ENCODE measurements around the gene GPR84.
"Not testable (repeated sequence)": the region's sequence is repeated elsewhere in the genome, so short reads cannot be mapped to it uniquely, and the experiment has no call there.

GPR84 gene

GRCh38 chr12:54357506-54358190 lies 6.6 kb downstream of the GPR84 start:
- Histone ChIP-seq H3K9ac (ENCODE audit: low read depth, low read length) (no peak overlapping the region), H3K4me1 (ENCODE audit: control insufficient read depth, insufficient read depth, low read length) (peaks cover 40% of the 10 kb centered on the region), H3K36me3 (ENCODE audit: control insufficient read depth, insufficient read depth, low read length) (no peaks in the 10 kb centered on the region), H3K9me3 (ENCODE audit: control insufficient read depth, insufficient read depth, low read length) (no peaks in the 10 kb centered on the region), H3K27me3 (ENCODE audit: control insufficient read depth, insufficient read depth, low read length) (peaks cover under 1% of the 10 kb centered on the region), H3K4me3 (ENCODE audit: low read depth, low read length) (peak overlapping the region; percentile 96)

- Histone ChIP-seq H3K36me3 (ENCODE audit: control insufficient read depth, insufficient read depth, low read length) (no peaks in the 10 kb centered on the region), H3K27me3 (ENCODE audit: control insufficient read depth, insufficient read depth, low read length) (no peaks in the 10 kb centered on the region), H3K9me3 (ENCODE audit: control insufficient read depth, insufficient read depth, low read length) (no peaks in the 10 kb centered on the region), H3K4me3 (ENCODE audit: low read depth, low read length) (peak overlapping the region; percentile 96), H3K4me1 (ENCODE audit: control insufficient read depth, insufficient read depth, low read length) (peaks cover 44% of the 10 kb centered on the region), H3K9ac (ENCODE audit: low read depth, low read length) (no peak overlapping the region)
Observed at GRCh38 chr12:54356951-54357356, 7.3 kb downstream of the GPR84 start.

GRCh38 chr12:54356228-54356627 lies 8.1 kb downstream of the GPR84 start:
- peak overlapping the region; percentile 4 for H3K4me3 ChIP-seq (ENCODE audit: low read depth, low read length)
- H3K9me3 ChIP-seq (ENCODE audit: control insufficient read depth, insufficient read depth, low read length) = no peaks in the 10 kb centered on the region
- H3K9ac ChIP-seq (ENCODE audit: low read depth, low read length) = peak overlapping the region; percentile 30
- peaks cover 50% of the 10 kb centered on the region for H3K4me1 ChIP-seq (ENCODE audit: control insufficient read depth, insufficient read depth, low read length)
- peaks cover 4% of the 10 kb centered on the region for H3K36me3 ChIP-seq (ENCODE audit: control insufficient read depth, insufficient read depth, low read length)
- peaks cover 5% of the 10 kb centered on the region for H3K27me3 ChIP-seq (ENCODE audit: control insufficient read depth, insufficient read depth, low read length)

GRCh38 chr12:54355104-54355815 lies 9.0 kb downstream of the GPR84 start:
- H3K36me3 ChIP-seq (ENCODE audit: control insufficient read depth, insufficient read depth, low read length) = peaks cover 4% of the 10 kb centered on the region
- H3K9ac ChIP-seq (ENCODE audit: low read depth, low read length) = no peak overlapping the region
- peaks cover 57% of the 10 kb centered on the region for H3K4me1 ChIP-seq (ENCODE audit: control insufficient read depth, insufficient read depth, low read length)
- H3K9me3 ChIP-seq (ENCODE audit: control insufficient read depth, insufficient read depth, low read length) = no peaks in the 10 kb centered on the region
- peaks cover 7% of the 10 kb centered on the region for H3K27me3 ChIP-seq (ENCODE audit: control insufficient read depth, insufficient read depth, low read length)
- H3K4me3 ChIP-seq (ENCODE audit: low read depth, low read length) = no peak overlapping the region

- not testable (repeated sequence) for H3K4me3 ChIP-seq (ENCODE audit: low read depth, low read length); H3K27me3 ChIP-seq (ENCODE audit: control insufficient read depth, insufficient read depth, low read length); H3K9ac ChIP-seq (ENCODE audit: low read depth, low read length); H3K9me3 ChIP-seq (ENCODE audit: control insufficient read depth, insufficient read depth, low read length)
- Histone ChIP-seq H3K4me1 (ENCODE audit: control insufficient read depth, insufficient read depth, low read length) (peaks cover 62% of the 10 kb centered on the region), H3K36me3 (ENCODE audit: control insufficient read depth, insufficient read depth, low read length) (peaks cover 10% of the 10 kb centered on the region)
Observed at GRCh38 chr12:54354271-54354670, 10.0 kb downstream of the GPR84 start.

GRCh38 chr12:54352891-54353874 lies 11.1 kb downstream of the GPR84 start:
- Histone ChIP-seq H3K36me3 (ENCODE audit: control insufficient read depth, insufficient read depth, low read length) (peaks cover 12% of the 10 kb centered on the region), H3K4me1 (ENCODE audit: control insufficient read depth, insufficient read depth, low read length) (peaks cover 62% of the 10 kb centered on the region)

GRCh38 chr12:54352022-54352531 lies 12.2 kb downstream of the GPR84 start:
- Histone ChIP-seq H3K36me3 (ENCODE audit: control insufficient read depth, insufficient read depth, low read length) (peaks cover 19% of the 10 kb centered on the region), H3K27me3 (ENCODE audit: control insufficient read depth, insufficient read depth, low read length) (peaks cover 7% of the 10 kb centered on the region), H3K9ac (ENCODE audit: low read depth, low read length) (peak overlapping the region; percentile 50), H3K9me3 (ENCODE audit: control insufficient read depth, insufficient read depth, low read length) (no peaks in the 10 kb centered on the region), H3K4me3 (ENCODE audit: low read depth, low read length) (peak overlapping the region; percentile 64), H3K4me1 (ENCODE audit: control insufficient read depth, insufficient read depth, low read length) (peaks cover 53% of the 10 kb centered on the region)

More at GRCh38 chr12:54352891-54353874, 11.1 kb downstream of the GPR84 start:
- Histone ChIP-seq H3K9me3 (ENCODE audit: control insufficient read depth, insufficient read depth, low read length) (no peaks in the 10 kb centered on the region), H3K27me3 (ENCODE audit: control insufficient read depth, insufficient read depth, low read length) (peaks cover 7% of the 10 kb centered on the region), H3K9ac (ENCODE audit: low read depth, low read length) (no peak overlapping the region), H3K4me3 (ENCODE audit: low read depth, low read length) (peak overlapping the region; percentile 64)

- no peak overlapping the region for H3K9ac ChIP-seq (ENCODE audit: low read depth, low read length)
- H3K9me3 ChIP-seq (ENCODE audit: control insufficient read depth, insufficient read depth, low read length) = no peaks in the 10 kb centered on the region
- H3K4me1 ChIP-seq (ENCODE audit: control insufficient read depth, insufficient read depth, low read length) = peaks cover 46% of the 10 kb centered on the region
- no peak overlapping the region for H3K4me3 ChIP-seq (ENCODE audit: low read depth, low read length)
- peaks cover 7% of the 10 kb centered on the region for H3K27me3 ChIP-seq (ENCODE audit: control insufficient read depth, insufficient read depth, low read length)
- H3K36me3 ChIP-seq (ENCODE audit: control insufficient read depth, insufficient read depth, low read length) = peaks cover 22% of the 10 kb centered on the region
Observed at GRCh38 chr12:54351341-54351740, 12.9 kb downstream of the GPR84 start.

- Histone ChIP-seq H3K9ac (ENCODE audit: low read depth, low read length) (no peak overlapping the region), H3K4me1 (ENCODE audit: control insufficient read depth, insufficient read depth, low read length) (peaks cover 41% of the 10 kb centered on the region), H3K9me3 (ENCODE audit: control insufficient read depth, insufficient read depth, low read length) (no peaks in the 10 kb centered on the region), H3K36me3 (ENCODE audit: control insufficient read depth, insufficient read depth, low read length) (peaks cover 22% of the 10 kb centered on the region), H3K27me3 (ENCODE audit: control insufficient read depth, insufficient read depth, low read length) (peaks cover 7% of the 10 kb centered on the region), H3K4me3 (ENCODE audit: low read depth, low read length) (no peak overlapping the region)
Observed at GRCh38 chr12:54350743-54351142, 13.5 kb downstream of the GPR84 start.

GRCh38 chr12:54349679-54350078 lies 14.6 kb downstream of the GPR84 start:
- no peaks in the 10 kb centered on the region for H3K9me3 ChIP-seq (ENCODE audit: control insufficient read depth, insufficient read depth, low read length)
- no peak overlapping the region for H3K4me3 ChIP-seq (ENCODE audit: low read depth, low read length)
- no peak overlapping the region for H3K9ac ChIP-seq (ENCODE audit: low read depth, low read length)
- peaks cover 22% of the 10 kb centered on the region for H3K36me3 ChIP-seq (ENCODE audit: control insufficient read depth, insufficient read depth, low read length)
- H3K27me3 ChIP-seq (ENCODE audit: control insufficient read depth, insufficient read depth, low read length) = peaks cover 7% of the 10 kb centered on the region
- peaks cover 35% of the 10 kb centered on the region for H3K4me1 ChIP-seq (ENCODE audit: control insufficient read depth, insufficient read depth, low read length)

- Histone ChIP-seq H3K9ac (ENCODE audit: low read depth, low read length) (no peak overlapping the region), H3K4me1 (ENCODE audit: control insufficient read depth, insufficient read depth, low read length) (peaks cover 34% of the 10 kb centered on the region), H3K36me3 (ENCODE audit: control insufficient read depth, insufficient read depth, low read length) (peaks cover 22% of the 10 kb centered on the region), H3K4me3 (ENCODE audit: low read depth, low read length) (no peak overlapping the region), H3K9me3 (ENCODE audit: control insufficient read depth, insufficient read depth, low read length) (no peaks in the 10 kb centered on the region), H3K27me3 (ENCODE audit: control insufficient read depth, insufficient read depth, low read length) (peaks cover 7% of the 10 kb centered on the region)
Observed at GRCh38 chr12:54349036-54349435, 15.2 kb downstream of the GPR84 start.

Data from iPS-15b (cell line).